Measurements from ENCODE around the gene VPS45. TPM values are rescaled to one million over a fixed set of nuclear protein-coding genes. Genes with fewer than 3 reads are reported as not detected.
"Not testable (repeated sequence)": the region's sequence is repeated elsewhere in the genome, so short reads cannot be mapped to it uniquely, and the experiment has no call there.

Gene VPS45
- total RNA-seq, 2 donors from 2014 or later = 30.3 to 30.6 TPM

- Histone ChIP-seq H3K9me3 (no peaks in the 10 kb centered on the region), H3K9ac (ENCODE audit: low read depth in 2 of 2, low read length in 2 of 2) (no peak overlapping the region), H3K4me3 (no peak overlapping the region), H3K27ac (no peak overlapping the region), H3K27me3 (no peaks in the 10 kb centered on the region), H3K4me1 (no peaks in the 10 kb centered on the region), H3K36me3 (no peaks in the 10 kb centered on the region)
- no peak for DNase-seq
- no peak for TF ChIP-seq CTCF (IDR thresholded peaks at IDR 0.05)
- intact Hi-C loops (cut with DNase I) = no loop called here
These were observed 43.4 kb upstream of the VPS45 start for GRCh38 chr1:150024156-150024555.

GRCh38 chr1:150028322-150028721, 39.3 kb upstream of the VPS45 start:
- Histone ChIP-seq H3K27ac (no peak overlapping the region), H3K4me1 (no peaks in the 10 kb centered on the region), H3K27me3 (no peaks in the 10 kb centered on the region), H3K36me3 (no peaks in the 10 kb centered on the region), H3K9ac (ENCODE audit: low read depth in 2 of 2, low read length in 2 of 2) (no peak overlapping the region), H3K4me3 (no peak overlapping the region), H3K9me3 (no peaks in the 10 kb centered on the region)
- TF ChIP-seq CTCF (IDR thresholded peaks at IDR 0.05) = no peak
- DNase-seq = no peak
- intact Hi-C loops (cut with DNase I) = no loop called here

- Histone ChIP-seq H3K4me3 (no peak overlapping the region), H3K36me3 (no peaks in the 10 kb centered on the region), H3K27me3 (no peaks in the 10 kb centered on the region), H3K9ac (ENCODE audit: low read depth in 2 of 2, low read length in 2 of 2) (no peak overlapping the region), H3K27ac (no peak overlapping the region), H3K9me3 (no peaks in the 10 kb centered on the region), H3K4me1 (no peaks in the 10 kb centered on the region)
- no peak for TF ChIP-seq CTCF (IDR thresholded peaks at IDR 0.05)
- intact Hi-C loops (cut with DNase I) = no loop called here
- no peak for DNase-seq
These were observed 33.2 kb upstream of the VPS45 start for GRCh38 chr1:150034336-150034735.

- intact Hi-C loops (cut with DNase I) = no loop called here
- H3K9ac ChIP-seq (ENCODE audit: low read depth in 2 of 2, low read length in 2 of 2) = no peak overlapping the region
- no peak for DNase-seq
- H3K4me3 ChIP-seq = no peak overlapping the region
- H3K27ac ChIP-seq = no peak overlapping the region
- no peaks in the 10 kb centered on the region for H3K4me1 ChIP-seq
- no peak for TF ChIP-seq CTCF (IDR thresholded peaks at IDR 0.05)
- H3K36me3 ChIP-seq = no peaks in the 10 kb centered on the region
- H3K9me3 ChIP-seq = no peaks in the 10 kb centered on the region
- no peaks in the 10 kb centered on the region for H3K27me3 ChIP-seq
These were observed 17.6 kb upstream of the VPS45 start for GRCh38 chr1:150049926-150050325.

GRCh38 chr1:150051089-150051373, 16.5 kb upstream of the VPS45 start:
- TF ChIP-seq CTCF (IDR thresholded peaks at IDR 0.05) = no peak
- intact Hi-C loops (cut with DNase I) = no loop called here
- no peaks in the 10 kb centered on the region for H3K4me1 ChIP-seq

GRCh38 chr1:150051905-150052412, 15.6 kb upstream of the VPS45 start:
- not testable (repeated sequence) for H3K9me3 ChIP-seq; H3K4me1 ChIP-seq; DNase-seq; H3K27ac ChIP-seq; H3K9ac ChIP-seq (ENCODE audit: low read depth in 2 of 2, low read length in 2 of 2); H3K27me3 ChIP-seq; H3K36me3 ChIP-seq; H3K4me3 ChIP-seq
- intact Hi-C loops (cut with DNase I) = loop anchor here (2.0 kb wide), 1 partner anchor 89 kb away; no protein-coding TSS in a partner anchor

More at GRCh38 chr1:150051089-150051373, 16.5 kb upstream of the VPS45 start:
- no peak overlapping the region for H3K9ac ChIP-seq (ENCODE audit: low read depth in 2 of 2, low read length in 2 of 2)
- no peaks in the 10 kb centered on the region for H3K27me3 ChIP-seq
- no peak overlapping the region for H3K4me3 ChIP-seq
- H3K27ac ChIP-seq = no peak overlapping the region
- DNase-seq = no peak
- no peaks in the 10 kb centered on the region for H3K9me3 ChIP-seq
- no peaks in the 10 kb centered on the region for H3K36me3 ChIP-seq
